Adrenal gland (tissue), 5 donors: ENCODE data around the gene PTCRA.

Source experiments
- CTCF ChIP-seq, 6 experiments: fragments of 450-650 bp in 4 of 6; fragments of 200-600 bp in 2 of 6; sonication (generic) in 1 of 6; IDR thresholded peaks; 1 replicate in 5 of 6; 2 replicates in 1 of 6; pipeline versions ENCODE4 v1.5.1 to v1.8.0; 2016 to 2021; ENCODE audit warnings: antibody characterized with exemption in 6 of 6, mild to moderate bottlenecking in 2 of 6, moderate library complexity in 1 of 6
- POLR2A ChIP-seq, 2 donors: fragments of 450-650 bp; IDR thresholded peaks; one replicate each; pipeline ENCODE4 v1.6.1; 2017; ENCODE audit warnings: antibody characterized with exemption in 2 of 2, mild to moderate bottlenecking in 2 of 2, moderate library complexity in 1 of 2
- donor health status: DM: no; HTN: no; CAD: no.

GRCh38 chr6:42967228-42967627 lies 51.4 kb downstream of the PTCRA start:
- no peak for TF ChIP-seq POLR2A (IDR thresholded peaks at IDR 0.05)
- TF ChIP-seq CTCF (IDR thresholded peaks at IDR 0.05): no peak
